Tibial nerve (tissue), 4 donors: ENCODE measurements around the gene WFIKKN2. TPM values are rescaled to one million over a fixed set of nuclear protein-coding genes. Genes with fewer than 3 reads are reported as not detected.

Source experiments
- DNase-seq, 2 donors: peaks; one replicate each; pipeline ENCODE4 v3.0.0-alpha.2; 2019; ENCODE audit warnings: low spot score in 2 of 2
- H3K27ac ChIP-seq, 4 donors: fragments of 200-600 bp; sonication (generic) in 3 of 4; one replicate each; pipeline ENCODE4 v1.5.1; 2017 to 2019; ENCODE audit warnings: mild to moderate bottlenecking in 1 of 4
- H3K27me3 ChIP-seq, 2 donors: fragments of 200-600 bp; sonication (generic) in 1 of 2; one replicate each; pipeline versions ENCODE4 v1.5.1 to v1.6.0; 2017 to 2019
- H3K36me3 ChIP-seq, 3 donors: fragments of 200-600 bp; sonication (generic); one replicate each; pipeline ENCODE4 v1.5.1; 2018 to 2019
- H3K4me1 ChIP-seq, 4 donors: fragments of 200-600 bp; sonication (generic) in 3 of 4; one replicate each; pipeline ENCODE4 v1.5.1; 2017 to 2019
- H3K4me3 ChIP-seq, 4 donors: fragments of 200-600 bp; sonication (generic) in 3 of 4; one replicate each; pipeline ENCODE4 v1.5.1; 2017 to 2019; ENCODE audit warnings: mild to moderate bottlenecking in 1 of 4, moderate library complexity in 1 of 4
- H3K9me3 ChIP-seq, 4 donors: fragments of 200-600 bp; sonication (generic) in 3 of 4; one replicate each; pipeline ENCODE4 v1.5.1; 2017 to 2019
- EP300 ChIP-seq, 2 donors: sonication (generic); formaldehyde crosslinking; IDR thresholded peaks; one replicate each; pipeline ENCODE4 v1.6.1; 2017; ENCODE audit warnings: antibody characterized with exemption in 2 of 2, mild to moderate bottlenecking in 1 of 2
- POLR2A ChIP-seq, 2 donors: fragments of 450-650 bp; IDR thresholded peaks; one replicate each; pipeline ENCODE4 v1.6.1; 2017; ENCODE audit warnings: antibody characterized with exemption in 2 of 2, mild to moderate bottlenecking in 2 of 2, moderate library complexity in 2 of 2
- WGBS, 2 donors: methylation state at CpG; one replicate each; pipeline ENCODE4 v1.1.5; 2018; 5-methylcytosine and 5-hydroxymethylcytosine counted together
- total RNA-seq, 4 donors: library from RNA; depleted of rRNA; stranded (reverse); fragments of >200 nt; gene quantifications; one replicate each; pipeline ENCODE4 v1.1.0, GENCODE V29; 2016
- TF ChIP-seq, protein P1 (sequence below), 5 experiments: fragments of 200-600 bp in 3 of 5; fragments of 450-650 bp in 2 of 5; sonication (generic) in 3 of 5; IDR thresholded peaks; one replicate each; pipeline ENCODE4 v1.5.1; 2016 to 2019; ENCODE audit warnings: antibody characterized with exemption in 5 of 5, mild to moderate bottlenecking in 3 of 5, moderate library complexity in 2 of 5

WFIKKN2 gene
- 1 to 10 TPM in 3 of 4 donors, not detected in 1; 1.0 to 2.2 (median 1.2) TPM for total RNA-seq

DNA sequence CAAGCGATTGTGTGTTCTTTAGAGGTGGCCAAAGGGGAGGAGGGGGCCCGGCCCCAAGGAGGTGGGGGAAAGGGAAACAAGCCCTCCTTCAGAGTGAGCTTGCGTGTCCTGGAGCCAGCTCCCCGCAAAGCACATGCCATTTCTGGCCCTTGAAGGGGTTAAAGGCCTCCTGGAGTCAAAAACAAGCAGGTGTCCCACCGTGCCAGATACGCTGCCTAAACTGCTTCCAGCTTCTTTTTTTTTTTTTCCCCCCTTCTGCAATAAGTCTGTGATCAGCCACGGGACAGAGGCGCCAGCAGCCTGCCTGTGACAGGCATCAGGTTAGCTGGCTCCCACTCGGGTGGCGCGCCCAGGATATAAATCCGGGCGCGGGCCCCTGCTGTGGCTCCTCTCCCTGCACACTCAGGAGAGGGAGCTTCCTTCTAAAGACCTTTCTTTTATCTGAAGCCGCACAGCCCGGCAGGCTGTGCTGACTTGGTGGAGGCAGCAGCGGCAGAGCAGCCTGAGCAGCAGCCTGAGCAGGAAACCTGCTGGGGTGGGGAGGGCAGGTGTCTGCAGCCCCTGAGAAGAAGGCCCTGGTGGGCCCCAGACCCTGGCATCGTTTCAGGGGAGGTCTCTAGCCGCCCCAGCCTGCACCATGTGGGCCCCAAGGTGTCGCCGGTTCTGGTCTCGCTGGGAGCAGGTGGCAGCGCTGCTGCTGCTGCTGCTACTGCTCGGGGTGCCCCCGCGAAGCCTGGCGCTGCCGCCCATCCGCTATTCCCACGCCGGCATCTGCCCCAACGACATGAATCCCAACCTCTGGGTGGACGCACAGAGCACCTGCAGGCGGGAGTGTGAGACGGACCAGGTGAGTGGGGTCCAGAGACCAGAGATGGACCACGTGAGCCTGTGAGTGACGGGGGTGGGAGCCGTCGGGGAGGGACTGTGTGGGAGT, at the start of gene WFIKKN2:
Gene WFIKKN2, plus strand, starts transcription at position 286 of the 934 bp plus-strand sequence. Its CDS starts 352 bp downstream, at position 638.
- TF ChIP-seq POLR2A (IDR thresholded peaks at IDR 0.05): no peak
- TF ChIP-seq, protein P1, sequence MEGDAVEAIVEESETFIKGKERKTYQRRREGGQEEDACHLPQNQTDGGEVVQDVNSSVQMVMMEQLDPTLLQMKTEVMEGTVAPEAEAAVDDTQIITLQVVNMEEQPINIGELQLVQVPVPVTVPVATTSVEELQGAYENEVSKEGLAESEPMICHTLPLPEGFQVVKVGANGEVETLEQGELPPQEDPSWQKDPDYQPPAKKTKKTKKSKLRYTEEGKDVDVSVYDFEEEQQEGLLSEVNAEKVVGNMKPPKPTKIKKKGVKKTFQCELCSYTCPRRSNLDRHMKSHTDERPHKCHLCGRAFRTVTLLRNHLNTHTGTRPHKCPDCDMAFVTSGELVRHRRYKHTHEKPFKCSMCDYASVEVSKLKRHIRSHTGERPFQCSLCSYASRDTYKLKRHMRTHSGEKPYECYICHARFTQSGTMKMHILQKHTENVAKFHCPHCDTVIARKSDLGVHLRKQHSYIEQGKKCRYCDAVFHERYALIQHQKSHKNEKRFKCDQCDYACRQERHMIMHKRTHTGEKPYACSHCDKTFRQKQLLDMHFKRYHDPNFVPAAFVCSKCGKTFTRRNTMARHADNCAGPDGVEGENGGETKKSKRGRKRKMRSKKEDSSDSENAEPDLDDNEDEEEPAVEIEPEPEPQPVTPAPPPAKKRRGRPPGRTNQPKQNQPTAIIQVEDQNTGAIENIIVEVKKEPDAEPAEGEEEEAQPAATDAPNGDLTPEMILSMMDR (IDR thresholded peaks at IDR 0.05): no peak
- no peak for TF ChIP-seq EP300 (IDR thresholded peaks at IDR 0.05)
- 67 to 68% methylated on average over 30 to 38 of the region's 39 CpGs for WGBS, 2 donors
- no peaks in the 10 kb centered on the region for H3K9me3 ChIP-seq
- H3K4me1 ChIP-seq: peaks cover 0 to 45% (median 7%) of the 10 kb centered on the region in 4 donors
- peak within 1 kb of the TSS in 3 of 4 donors; percentile 24 to 42 (median 30) for H3K4me3 ChIP-seq
- H3K27me3 ChIP-seq: no peaks in the 10 kb centered on the region
- no peak for DNase-seq
- peak within 1 kb of the TSS in 3 of 4 donors; percentile 0 to 77 (median 6) for H3K27ac ChIP-seq
- H3K36me3 ChIP-seq: no peaks in the 10 kb centered on the region

DNA sequence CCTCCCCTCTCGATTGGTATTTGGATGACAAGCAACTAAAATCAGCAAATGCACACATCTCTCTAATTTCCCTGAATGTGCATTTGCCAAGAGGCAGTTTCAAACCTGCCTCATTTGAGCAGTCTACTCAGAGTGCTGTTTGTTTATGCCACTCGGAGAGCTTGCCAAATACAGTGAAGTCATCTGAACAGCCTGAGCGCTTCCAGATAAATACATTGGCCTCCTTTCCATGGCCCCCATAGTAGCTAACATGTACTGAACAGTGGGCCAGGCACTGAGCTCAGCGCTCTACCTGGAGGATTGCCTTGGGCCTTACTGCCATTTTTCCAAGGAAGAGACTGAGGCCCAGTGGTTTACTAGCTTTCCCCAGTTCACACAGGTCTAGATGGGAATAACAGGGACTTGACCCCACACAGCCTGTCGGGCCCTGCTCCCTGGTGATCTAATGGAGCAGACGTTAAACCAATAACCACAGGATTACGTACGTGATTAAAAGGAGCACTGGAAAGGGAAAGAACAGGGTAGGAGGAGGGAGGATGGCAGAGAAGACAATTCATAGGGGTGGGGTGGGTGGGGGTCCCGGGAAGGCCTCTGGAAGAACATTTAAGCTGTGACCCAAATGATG, 49.3 kb upstream of the WFIKKN2 start:
- Histone ChIP-seq H3K36me3 (no peaks in the 10 kb centered on the region), H3K27ac (peak overlapping the region in 2 of 4 donors; percentile 17 to 38), H3K9me3 (no peaks in the 10 kb centered on the region), H3K4me3 (no peak overlapping the region), H3K4me1 (peaks cover 0 to 14% (median 6%) of the 10 kb centered on the region in 4 donors), H3K27me3 (peaks cover 0 to 5% of the 10 kb centered on the region in 2 donors)
- no peak for DNase-seq
- WGBS, 2 donors: 53 to 56% methylated on average over 9 of the region's 9 CpGs
- no peak for TF ChIP-seq EP300 (IDR thresholded peaks at IDR 0.05)

- H3K36me3 ChIP-seq: no peaks in the 10 kb centered on the region
- no peak overlapping the region for H3K4me3 ChIP-seq
- H3K4me1 ChIP-seq: peaks cover 0 to 14% (median 6%) of the 10 kb centered on the region in 4 donors
- TF ChIP-seq EP300 (IDR thresholded peaks at IDR 0.05): no peak
- TF ChIP-seq, protein P1 (IDR thresholded peaks at IDR 0.05): no peak
- no peak for TF ChIP-seq POLR2A (IDR thresholded peaks at IDR 0.05)
- 66 to 84% methylated on average over 5 to 7 of the region's 7 CpGs for WGBS, 2 donors
- no peak overlapping the region for H3K27ac ChIP-seq
- no peaks in the 10 kb centered on the region for H3K9me3 ChIP-seq
- no peak for DNase-seq
- H3K27me3 ChIP-seq: no peaks in the 10 kb centered on the region
Measured at GRCh38 chr17:50787106-50787505, 48.3 kb upstream of the WFIKKN2 start.

DNA sequence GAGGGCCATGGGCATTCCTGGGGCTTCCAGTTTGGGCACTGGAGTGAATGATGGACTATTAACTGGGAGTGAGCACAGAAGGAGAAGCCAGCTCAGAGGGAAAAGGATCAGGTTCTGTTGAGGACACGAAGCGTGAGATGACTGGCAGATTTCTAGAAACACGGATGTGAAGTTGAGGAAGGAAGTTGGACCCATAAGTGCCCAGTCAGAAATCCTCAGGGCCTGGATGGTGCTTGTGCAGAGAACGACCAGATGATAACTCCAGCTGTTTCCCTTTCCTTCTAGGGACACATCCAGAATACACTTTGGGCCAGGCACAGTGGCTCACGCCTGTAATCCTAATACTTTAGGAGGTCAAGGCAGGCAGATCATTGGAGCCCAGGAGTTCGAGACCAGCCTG, 44.8 kb upstream of the WFIKKN2 start:
- Histone ChIP-seq H3K36me3 (no peaks in the 10 kb centered on the region), H3K27ac (no peak overlapping the region), H3K9me3 (no peaks in the 10 kb centered on the region), H3K4me3 (no peak overlapping the region), H3K27me3 (no peaks in the 10 kb centered on the region), H3K4me1 (peaks cover 0 to 10% (median 6%) of the 10 kb centered on the region in 4 donors)
- 76 to 77% methylated on average over 6 of the region's 6 CpGs for WGBS, 2 donors
- DNase-seq: no peak
- TF ChIP-seq POLR2A (IDR thresholded peaks at IDR 0.05): no peak
- TF ChIP-seq EP300 (IDR thresholded peaks at IDR 0.05): no peak
- TF ChIP-seq, protein P1 (IDR thresholded peaks at IDR 0.05): no peak

DNA sequence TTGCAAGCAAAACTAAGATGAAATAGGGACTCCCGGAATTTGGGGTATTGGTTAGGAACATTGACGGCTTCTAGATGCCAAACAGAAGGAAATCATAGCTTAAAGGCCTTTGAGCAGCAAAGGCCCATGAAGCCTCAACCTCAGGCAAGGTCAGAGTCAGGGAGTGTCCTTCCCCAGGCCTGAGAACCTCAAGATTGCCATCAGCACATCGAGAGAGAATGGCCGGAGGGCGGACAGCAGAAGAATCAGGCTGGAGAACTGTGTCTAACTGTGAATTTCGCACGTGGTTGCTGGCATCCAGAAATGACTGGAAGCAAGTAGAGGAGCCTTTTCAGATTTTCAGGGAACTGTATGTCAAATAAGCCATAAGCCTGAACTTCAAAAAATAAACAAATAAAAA, 43.3 kb upstream of the WFIKKN2 start:
- Histone ChIP-seq H3K27ac (no peak overlapping the region), H3K36me3 (no peaks in the 10 kb centered on the region), H3K9me3 (no peaks in the 10 kb centered on the region), H3K4me3 (no peak overlapping the region), H3K27me3 (no peaks in the 10 kb centered on the region), H3K4me1 (no peaks in the 10 kb centered on the region)
- 86 to 91% methylated on average over 7 of the region's 7 CpGs for WGBS, 2 donors
- no peak for TF ChIP-seq EP300 (IDR thresholded peaks at IDR 0.05)
- TF ChIP-seq, protein P1 (IDR thresholded peaks at IDR 0.05): no peak
- TF ChIP-seq POLR2A (IDR thresholded peaks at IDR 0.05): no peak
- DNase-seq: no peak
